HUES64 (cell line): ENCODE measurements around the gene TMEM143.
"Not testable (repeated sequence)": the region's sequence is repeated elsewhere in the genome, so short reads cannot be mapped to it uniquely, and the experiment has no call there.

Source experiments
- H3K27ac ChIP-seq: 2 replicates; pipeline ENCODE4 v1.7.0; 2013; ENCODE audit warnings: low read depth, low read length, inconsistent platforms
- H3K27me3 ChIP-seq: 2 replicates; pipeline ENCODE4 v1.6.1; 2013; ENCODE audit warnings: mild to moderate bottlenecking, low read length; ENCODE audit not compliant: insufficient read depth
- H3K36me3 ChIP-seq: 2 replicates; pipeline ENCODE4 v1.6.1; 2013; ENCODE audit warnings: mild to moderate bottlenecking, low read length; ENCODE audit not compliant: insufficient read depth
- H3K4me1 ChIP-seq: 2 replicates; pipeline ENCODE4 v1.6.1; 2013; ENCODE audit warnings: mild to moderate bottlenecking, low read length, moderate library complexity; ENCODE audit not compliant: insufficient read depth
- H3K4me3 ChIP-seq: 2 replicates; pipeline ENCODE4 v1.5.1; 2013; ENCODE audit warnings: mild to moderate bottlenecking, low read length, moderate library complexity
- H3K9ac ChIP-seq: 2 replicates; pipeline ENCODE4 v1.6.1; 2013; ENCODE audit warnings: mild to moderate bottlenecking, low read depth, low read length
- H3K9me3 ChIP-seq: 2 replicates; pipeline ENCODE4 v1.6.1; 2013; ENCODE audit warnings: low read depth, low read length; ENCODE audit not compliant: insufficient read depth
- WGBS: fragments of 150-250, 120-280 bp; methylation state at CpG from one replicate; pipeline ENCODE4 v1.1.7; 2013; ENCODE audit warnings: missing lambda C conversion rate; 5-methylcytosine and 5-hydroxymethylcytosine counted together

The TMEM143 gene

GRCh38 chr19:48386981-48387380 is 23.2 kb upstream of the TMEM143 start:
- 96% methylated on average over 2 of the region's 3 CpGs for WGBS
- peaks cover 73% of the 10 kb centered on the region for H3K36me3 ChIP-seq

GRCh38 chr19:48385461-48386087 is 21.8 kb upstream of the TMEM143 start:
- 93% methylated on average over 7 of the region's 7 CpGs for WGBS
- Histone ChIP-seq H3K36me3 (peaks cover 82% of the 10 kb centered on the region), H3K27ac (no peak overlapping the region), H3K9me3 (no peaks in the 10 kb centered on the region), H3K27me3 (no peaks in the 10 kb centered on the region), H3K4me1 (no peaks in the 10 kb centered on the region; the same call in 1 of the 2 replicates), H3K9ac (no peak overlapping the region), H3K4me3 (no peak overlapping the region)

More at GRCh38 chr19:48386981-48387380, 23.2 kb upstream of the TMEM143 start:
- H3K9me3 ChIP-seq, result no peaks in the 10 kb centered on the region
- no peaks in the 10 kb centered on the region for H3K27me3 ChIP-seq
- H3K4me3 ChIP-seq, result no peak overlapping the region
- H3K9ac ChIP-seq, result no peak overlapping the region
- H3K27ac ChIP-seq, result no peak overlapping the region
- H3K4me1 ChIP-seq, result no peaks in the 10 kb centered on the region; the same call in 1 of the 2 replicates

GRCh38 chr19:48382286-48382685 is 18.5 kb upstream of the TMEM143 start:
- H3K9ac ChIP-seq, result no peak overlapping the region
- no peaks in the 10 kb centered on the region for H3K27me3 ChIP-seq
- 99% methylated on average over 8 of the region's 8 CpGs for WGBS
- H3K27ac ChIP-seq, result no peak overlapping the region
- H3K4me3 ChIP-seq, result no peak overlapping the region
- H3K9me3 ChIP-seq, result no peaks in the 10 kb centered on the region
- peaks cover 59% of the 10 kb centered on the region for H3K36me3 ChIP-seq
- H3K4me1 ChIP-seq, result no peaks in the 10 kb centered on the region

- Histone ChIP-seq H3K27me3 (no peaks in the 10 kb centered on the region), H3K27ac (no peak overlapping the region), H3K36me3 (peaks cover 50% of the 10 kb centered on the region), H3K9ac (no peak overlapping the region), H3K9me3 (no peaks in the 10 kb centered on the region), H3K4me3 (no peak overlapping the region), H3K4me1 (no peaks in the 10 kb centered on the region)
- WGBS, result 92% methylated on average over 11 of the region's 11 CpGs
Observed at GRCh38 chr19:48381178-48381950, 17.6 kb upstream of the TMEM143 start.

GRCh38 chr19:48379058-48379457 is 15.3 kb upstream of the TMEM143 start:
- no peak overlapping the region for H3K4me3 ChIP-seq
- no peaks in the 10 kb centered on the region for H3K9me3 ChIP-seq
- H3K36me3 ChIP-seq, result peaks cover 28% of the 10 kb centered on the region
- H3K27ac ChIP-seq, result no peak overlapping the region
- H3K4me1 ChIP-seq, result no peaks in the 10 kb centered on the region
- no peak overlapping the region for H3K9ac ChIP-seq
- WGBS, result 92% methylated on average over 5 of the region's 5 CpGs
- no peaks in the 10 kb centered on the region for H3K27me3 ChIP-seq

- Histone ChIP-seq H3K4me1 (no peaks in the 10 kb centered on the region), H3K9me3 (no peaks in the 10 kb centered on the region), H3K36me3 (peaks cover 19% of the 10 kb centered on the region), H3K4me3 (no peak overlapping the region), H3K27ac (no peak overlapping the region), H3K9ac (no peak overlapping the region), H3K27me3 (no peaks in the 10 kb centered on the region)
- 94% methylated on average over 10 of the region's 10 CpGs for WGBS
Observed at GRCh38 chr19:48378194-48378570, 14.4 kb upstream of the TMEM143 start.

- no peak overlapping the region for H3K27ac ChIP-seq
- H3K4me1 ChIP-seq, result no peaks in the 10 kb centered on the region
- H3K9me3 ChIP-seq, result no peaks in the 10 kb centered on the region
- H3K36me3 ChIP-seq, result no peaks in the 10 kb centered on the region
- 91% methylated on average over 11 of the region's 11 CpGs for WGBS
- no peak overlapping the region for H3K9ac ChIP-seq
- H3K27me3 ChIP-seq, result no peaks in the 10 kb centered on the region
- H3K4me3 ChIP-seq, result no peak overlapping the region
Observed at GRCh38 chr19:48373567-48373966, 9.8 kb upstream of the TMEM143 start.

- Histone ChIP-seq H3K27ac (no peak overlapping the region), H3K9me3 (no peaks in the 10 kb centered on the region), H3K4me3 (no peak overlapping the region), H3K36me3 (no peaks in the 10 kb centered on the region), H3K9ac (no peak overlapping the region), H3K4me1 (no peaks in the 10 kb centered on the region), H3K27me3 (no peaks in the 10 kb centered on the region)
- WGBS, result 90% methylated on average over 4 of the region's 4 CpGs
Observed at GRCh38 chr19:48372904-48373303, 9.2 kb upstream of the TMEM143 start.

GRCh38 chr19:48371771-48372170 is 8.0 kb upstream of the TMEM143 start:
- not testable (repeated sequence) for H3K36me3 ChIP-seq, H3K4me1 ChIP-seq, H3K27ac ChIP-seq, H3K27me3 ChIP-seq, H3K9ac ChIP-seq, H3K4me3 ChIP-seq, H3K9me3 ChIP-seq
- WGBS, result 96% methylated on average over 5 of the region's 5 CpGs

GRCh38 chr19:48371367-48371766 is 7.6 kb upstream of the TMEM143 start:
- no peaks in the 10 kb centered on the region for H3K4me1 ChIP-seq
- no peaks in the 10 kb centered on the region for H3K27me3 ChIP-seq
- H3K4me3 ChIP-seq, result no peak overlapping the region
- H3K9ac ChIP-seq, result no peak overlapping the region
- H3K36me3 ChIP-seq, result no peaks in the 10 kb centered on the region
- H3K9me3 ChIP-seq, result no peaks in the 10 kb centered on the region
- H3K27ac ChIP-seq, result no peak overlapping the region
- WGBS, result 87% methylated on average over 7 of the region's 7 CpGs

GRCh38 chr19:48370955-48371354 is 7.2 kb upstream of the TMEM143 start:
- Histone ChIP-seq H3K27ac (no peak overlapping the region), H3K4me1 (no peaks in the 10 kb centered on the region), H3K9ac (no peak overlapping the region), H3K36me3 (no peaks in the 10 kb centered on the region), H3K9me3 (no peaks in the 10 kb centered on the region), H3K4me3 (no peak overlapping the region), H3K27me3 (no peaks in the 10 kb centered on the region)
- WGBS, result 78% methylated on average over 4 of the region's 4 CpGs
